ENCODE results near the gene ACOX3.
"Not testable (repeated sequence)": the region's sequence is repeated elsewhere in the genome, so short reads cannot be mapped to it uniquely, and the experiment has no call there.

The ACOX3 gene

DNA sequence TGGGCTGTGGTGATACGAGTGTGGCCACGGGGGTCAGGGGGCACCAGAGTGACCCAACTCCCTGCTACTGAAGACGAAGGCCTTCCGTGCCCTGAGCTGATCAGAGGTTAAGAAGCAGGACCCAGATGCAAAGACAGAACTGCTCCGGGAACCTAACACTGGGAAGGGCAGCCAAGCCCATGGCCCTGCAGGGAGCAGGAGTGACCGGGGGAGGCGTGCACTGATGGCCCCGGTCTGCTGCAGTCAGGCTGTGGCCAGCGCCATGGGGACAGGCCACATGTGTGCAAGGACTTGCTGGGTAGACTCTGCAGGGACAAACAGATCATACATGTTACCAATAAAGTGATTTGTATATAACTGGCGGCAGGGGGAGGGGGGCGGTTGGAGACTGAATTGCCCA is 74.6 kb downstream of the ACOX3 start:
- Histone ChIP-seq H3K27ac (no peak overlapping the region), H3K4me3 (no peak overlapping the region)

DNA sequence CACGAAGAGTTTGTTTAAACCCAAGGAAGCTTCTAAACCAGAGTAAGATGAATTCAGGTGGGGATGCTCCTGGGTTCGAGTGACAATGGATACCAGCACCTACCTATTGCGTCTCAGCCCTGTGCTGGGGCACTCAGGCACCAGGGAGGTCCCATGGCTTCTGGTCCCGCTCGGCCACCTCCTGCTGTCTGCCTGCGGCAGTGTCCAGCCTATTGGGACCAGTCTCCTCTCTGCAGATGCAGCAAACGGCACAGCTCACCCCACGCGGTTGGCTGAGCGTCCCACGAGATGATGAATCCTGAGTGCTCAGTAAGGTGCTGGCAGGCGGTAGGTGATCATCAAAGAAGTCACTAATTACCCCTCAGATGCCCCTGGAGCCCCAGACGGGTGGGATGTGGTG is 75.2 kb downstream of the ACOX3 start:
- no peak overlapping the region for H3K4me3 ChIP-seq
- no peak overlapping the region for H3K27ac ChIP-seq

DNA sequence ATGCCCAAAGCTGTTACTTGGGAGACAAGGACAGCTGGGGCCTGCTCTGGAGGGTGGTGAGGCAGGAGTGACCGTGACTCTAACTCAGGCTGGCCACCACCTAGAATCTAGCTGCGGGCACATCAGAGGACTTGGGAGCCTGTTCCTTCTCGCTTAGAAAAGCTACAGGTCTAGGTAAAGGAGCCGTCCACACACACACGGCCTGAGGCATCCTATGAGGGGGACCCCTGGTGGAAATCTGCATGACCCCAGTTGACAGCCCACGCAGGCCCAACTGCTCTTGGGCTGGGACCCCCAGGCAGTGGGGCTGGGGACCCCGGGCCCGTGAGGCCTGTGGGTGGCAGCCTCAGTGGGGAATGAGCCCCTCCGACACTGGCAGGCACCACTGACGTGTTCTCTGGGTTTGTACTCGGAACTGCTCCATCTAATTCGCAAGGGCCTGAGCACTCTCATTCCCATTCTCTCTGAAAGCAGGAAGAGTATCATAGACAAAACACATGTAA is 75.6 kb downstream of the ACOX3 start:
- Histone ChIP-seq H3K27ac (no peak overlapping the region), H3K4me3 (no peak overlapping the region)

DNA sequence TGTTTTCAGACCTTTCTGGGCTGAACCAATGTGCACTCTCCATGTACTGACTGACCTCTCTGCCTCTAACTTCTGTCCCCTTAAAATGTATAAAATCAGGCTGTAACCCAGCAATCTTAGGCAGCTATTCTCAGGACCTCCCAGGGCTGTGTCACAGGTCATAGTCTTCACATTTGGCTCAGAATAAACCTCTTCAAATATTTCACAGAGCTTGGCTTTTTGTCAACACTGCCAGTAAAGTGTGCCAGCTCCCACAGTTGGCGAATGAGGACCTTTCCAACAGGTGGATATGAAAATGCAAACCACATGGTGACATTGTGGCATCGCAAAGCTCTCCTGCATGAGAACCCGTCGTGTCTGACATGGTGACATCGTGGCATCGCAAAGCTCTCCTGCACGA is 76.4 kb downstream of the ACOX3 start:
- H3K4me3 ChIP-seq = no peak overlapping the region
- no peak overlapping the region for H3K27ac ChIP-seq

DNA sequence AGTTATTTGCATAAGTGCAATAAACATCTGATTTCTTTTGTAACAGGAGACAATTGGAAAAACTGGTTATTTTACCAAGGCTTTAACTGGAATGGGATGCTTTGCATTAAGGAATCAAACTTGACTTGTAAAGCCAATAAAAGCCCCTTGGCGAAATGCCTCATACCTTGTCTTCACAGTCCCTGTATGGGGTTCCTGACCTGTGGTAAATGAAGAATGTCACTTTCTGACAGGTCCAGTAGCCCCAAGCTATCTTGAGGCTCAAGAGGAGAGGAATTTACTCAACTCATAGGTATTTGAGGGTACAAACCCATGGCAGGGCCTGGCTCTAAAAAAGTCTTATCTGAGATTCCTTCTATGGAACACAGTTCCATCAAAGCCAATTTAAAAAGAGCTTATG is 78.0 kb downstream of the ACOX3 start:
- Histone ChIP-seq H3K4me3 (no peak overlapping the region), H3K27ac (no peak overlapping the region)

DNA sequence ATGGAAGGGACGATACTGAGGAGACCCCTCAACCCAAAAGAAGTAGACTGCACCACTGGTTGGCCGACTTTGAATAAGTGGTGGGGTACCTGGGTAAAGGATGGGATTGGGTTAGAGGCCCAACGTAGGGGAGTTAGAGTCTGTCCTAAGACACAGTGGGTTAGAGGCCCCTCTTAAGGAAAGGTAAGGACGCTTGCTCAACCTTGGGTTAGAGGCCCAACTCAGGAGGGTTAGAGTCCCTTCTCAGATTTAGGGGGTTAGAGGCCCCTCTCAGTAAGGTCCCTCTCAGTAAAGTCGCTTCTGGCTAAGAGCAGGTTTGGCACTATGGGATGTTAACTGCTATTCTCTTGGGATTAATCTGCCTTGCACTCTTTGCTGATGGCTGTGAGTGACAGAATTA is 81.3 kb downstream of the ACOX3 start:
- Histone ChIP-seq H3K27ac (no peak overlapping the region), H3K4me3 (no peak overlapping the region)

DNA sequence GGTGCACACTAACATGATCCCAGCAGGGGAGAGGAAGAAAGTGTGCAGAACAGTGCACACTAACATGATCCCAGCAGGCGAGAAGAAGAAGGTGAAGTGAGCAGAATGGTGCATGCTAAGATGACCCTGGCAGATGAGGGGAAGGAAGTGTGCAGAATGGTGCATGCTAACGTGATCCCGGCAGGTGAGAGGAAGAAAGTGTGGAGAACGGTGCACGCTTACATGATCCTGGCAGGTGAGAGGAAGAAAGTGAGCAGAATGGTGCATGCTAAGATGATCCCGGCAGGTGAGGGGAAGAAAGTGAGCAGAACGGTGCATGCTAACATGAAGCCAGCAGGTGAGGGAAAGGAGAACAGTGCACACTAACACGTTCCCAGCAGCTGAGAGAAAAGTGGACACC is 83.7 kb downstream of the ACOX3 start:
- H3K27ac ChIP-seq = no peak overlapping the region
- H3K4me3 ChIP-seq = no peak overlapping the region

DNA sequence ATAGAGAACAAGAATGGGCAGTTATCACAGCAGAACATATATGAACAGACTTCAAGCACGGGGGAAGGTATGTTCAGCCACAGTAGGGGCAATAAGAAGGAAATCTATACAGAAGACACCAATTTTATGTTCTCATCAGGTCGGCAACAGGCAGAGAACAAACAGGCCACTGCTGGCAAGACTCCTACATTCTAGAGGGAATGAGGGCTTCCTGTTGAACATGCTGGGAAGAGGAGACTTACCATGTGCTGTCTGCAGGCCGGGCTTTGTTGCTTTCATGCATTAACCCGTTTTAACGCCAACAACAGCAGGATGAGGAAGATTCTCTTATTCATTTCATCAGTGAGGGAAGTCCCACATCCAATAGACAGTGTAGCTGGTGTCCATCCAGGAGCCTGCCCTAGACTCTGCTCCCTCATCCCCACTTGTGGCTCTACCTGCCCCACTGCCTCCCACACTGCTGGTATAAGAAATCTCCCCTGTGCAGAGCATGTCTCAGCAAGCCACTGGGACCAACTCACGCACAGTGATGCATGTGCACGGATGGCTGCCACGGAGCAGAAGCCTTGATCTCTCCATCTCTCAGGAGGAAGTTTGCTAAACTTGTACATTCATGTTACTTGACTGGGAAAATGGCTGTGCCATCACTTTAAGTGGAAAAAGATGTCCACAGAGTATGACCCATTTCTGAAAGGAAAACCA is 84.5 kb downstream of the ACOX3 start:
- Histone ChIP-seq H3K4me3 (no peak overlapping the region), H3K27ac (no peak overlapping the region)

DNA sequence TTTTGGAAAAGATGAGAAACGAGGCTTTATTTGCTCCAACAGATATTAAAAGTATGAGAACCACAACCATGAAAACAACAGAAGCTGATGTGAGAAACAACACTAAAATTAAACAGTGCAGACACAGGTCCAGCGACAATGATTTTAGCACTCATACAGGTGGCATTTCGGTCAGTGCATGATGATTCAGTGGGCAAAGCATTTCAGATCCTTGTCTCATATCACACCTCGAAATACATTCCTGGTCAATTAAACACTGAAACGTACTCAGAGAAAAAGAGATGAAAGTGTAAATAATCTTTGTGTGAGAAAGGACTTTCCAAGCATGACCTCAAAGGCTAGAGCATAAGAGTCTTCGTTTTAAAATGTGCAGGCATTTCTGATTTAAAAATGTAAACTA is 85.2 kb downstream of the ACOX3 start:
- H3K27ac ChIP-seq = no peak overlapping the region
- no peak overlapping the region for H3K4me3 ChIP-seq

DNA sequence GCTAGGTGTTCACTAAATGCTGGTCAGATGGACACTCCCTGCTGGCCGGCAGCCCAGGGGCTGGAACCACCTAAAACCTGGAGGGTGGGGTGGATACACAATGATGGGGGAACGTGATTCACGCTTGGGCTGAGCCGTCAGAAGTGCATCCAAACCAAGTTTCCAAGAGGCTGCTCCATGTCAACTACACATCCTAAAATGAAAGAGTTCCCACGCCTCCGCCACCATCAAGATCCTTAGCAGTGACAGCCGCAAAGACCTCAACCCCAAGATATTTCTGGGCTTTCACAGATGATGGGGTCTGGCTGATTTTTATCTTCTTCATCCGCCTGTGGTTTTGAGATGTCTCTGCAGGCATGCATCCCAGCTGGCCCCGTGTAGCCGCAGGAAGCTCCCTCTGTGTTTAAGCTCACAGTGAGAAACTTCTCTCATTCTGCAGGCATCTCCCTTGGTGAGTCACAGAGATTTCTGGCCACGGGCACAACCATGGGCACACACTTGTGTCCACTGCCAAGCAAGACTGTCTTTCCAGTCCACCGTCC is 86.5 kb downstream of the ACOX3 start:
- Histone ChIP-seq H3K4me3 (no peak overlapping the region), H3K27ac (no peak overlapping the region)

DNA sequence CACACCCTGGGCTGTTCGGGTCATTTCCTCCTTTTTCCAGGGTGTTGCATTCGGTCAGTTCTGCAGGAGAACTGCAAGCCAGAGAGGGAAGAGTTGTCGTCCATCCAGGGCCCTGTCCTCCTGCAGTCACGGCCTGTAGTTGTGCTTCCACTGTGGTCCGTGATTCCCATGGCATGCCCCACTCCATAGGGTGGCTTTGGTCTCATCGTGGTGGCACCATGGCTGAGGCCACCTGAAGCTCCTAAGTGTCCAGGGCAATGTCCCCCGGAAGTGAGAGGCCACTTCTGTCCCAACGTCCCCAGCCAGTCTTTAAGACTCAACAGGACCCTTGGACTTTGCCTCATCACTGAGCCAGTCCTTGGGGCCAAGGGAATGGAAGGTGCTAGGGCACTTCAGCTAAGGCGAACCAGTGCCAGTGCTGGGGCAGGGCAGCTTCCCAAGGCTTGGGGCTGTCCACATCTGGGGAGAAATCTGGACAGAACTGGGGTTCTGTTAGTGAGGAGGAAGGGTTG is 87.3 kb downstream of the ACOX3 start:
- Histone ChIP-seq H3K4me3 (no peak overlapping the region), H3K27ac (no peak overlapping the region)

DNA sequence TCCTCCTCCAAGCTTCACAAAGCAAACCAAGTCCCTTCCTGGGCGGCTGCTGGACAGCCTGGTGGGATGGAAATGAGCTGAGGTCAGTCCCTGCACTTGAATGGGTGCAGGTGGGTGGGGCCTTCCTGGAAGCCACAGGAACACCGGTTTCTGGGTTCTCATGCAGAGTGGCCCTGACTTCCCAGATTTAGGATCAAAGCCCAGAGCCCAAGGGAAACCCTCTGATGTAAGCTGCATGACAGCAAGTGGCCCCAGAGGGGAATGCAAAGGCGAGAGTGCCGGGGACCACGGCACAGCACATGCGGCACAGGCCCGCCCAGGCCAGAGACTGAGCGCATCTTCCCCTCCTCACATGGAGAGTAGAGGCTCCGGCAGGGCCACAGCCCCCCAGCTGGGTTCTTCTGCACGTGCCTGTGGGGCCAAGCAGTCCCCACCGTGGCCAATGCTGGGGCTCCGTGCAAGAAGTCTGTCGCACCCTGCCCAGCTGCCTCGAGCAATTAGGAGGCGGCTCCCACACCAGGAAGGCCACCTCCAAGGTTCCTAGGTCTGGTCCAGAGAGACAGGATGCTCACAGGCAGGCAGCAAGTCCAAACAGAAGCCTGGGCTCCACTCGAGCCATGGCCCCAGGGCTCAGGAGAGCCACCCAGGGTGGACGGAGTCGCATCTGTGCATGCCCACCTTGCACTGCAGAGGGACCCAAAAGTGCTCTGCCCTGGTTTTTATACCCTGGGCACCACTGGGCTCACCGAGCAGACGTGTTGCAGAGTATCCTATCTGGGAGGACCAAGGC is 88.0 kb downstream of the ACOX3 start:
- Histone ChIP-seq H3K4me3 (no peak overlapping the region), H3K27ac (no peak overlapping the region)

DNA sequence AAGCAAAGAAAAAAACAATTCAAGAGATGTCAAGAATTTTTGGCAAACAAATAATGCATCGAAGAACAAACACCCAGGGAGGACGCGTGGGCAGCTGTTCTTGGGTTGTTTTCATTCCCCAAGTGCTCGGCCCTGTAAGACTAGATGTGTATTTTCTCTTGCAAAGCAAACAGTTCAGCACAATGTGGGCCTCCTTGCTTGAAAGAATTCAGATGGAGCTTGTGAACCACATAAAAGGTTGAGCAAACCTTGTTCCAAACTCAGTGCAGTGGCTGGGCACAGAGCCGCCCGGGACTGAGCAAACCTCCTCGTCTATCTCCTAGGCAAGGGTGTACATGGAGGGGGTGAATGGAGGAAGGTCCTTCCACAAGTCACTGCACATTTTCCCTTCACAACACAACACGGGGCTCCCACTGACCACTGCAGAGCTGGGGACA is 88.6 kb downstream of the ACOX3 start:
- Histone ChIP-seq H3K4me3 (no peak overlapping the region), H3K27ac (peak overlapping the region in 1 of 21 experiments; percentile 10)

DNA sequence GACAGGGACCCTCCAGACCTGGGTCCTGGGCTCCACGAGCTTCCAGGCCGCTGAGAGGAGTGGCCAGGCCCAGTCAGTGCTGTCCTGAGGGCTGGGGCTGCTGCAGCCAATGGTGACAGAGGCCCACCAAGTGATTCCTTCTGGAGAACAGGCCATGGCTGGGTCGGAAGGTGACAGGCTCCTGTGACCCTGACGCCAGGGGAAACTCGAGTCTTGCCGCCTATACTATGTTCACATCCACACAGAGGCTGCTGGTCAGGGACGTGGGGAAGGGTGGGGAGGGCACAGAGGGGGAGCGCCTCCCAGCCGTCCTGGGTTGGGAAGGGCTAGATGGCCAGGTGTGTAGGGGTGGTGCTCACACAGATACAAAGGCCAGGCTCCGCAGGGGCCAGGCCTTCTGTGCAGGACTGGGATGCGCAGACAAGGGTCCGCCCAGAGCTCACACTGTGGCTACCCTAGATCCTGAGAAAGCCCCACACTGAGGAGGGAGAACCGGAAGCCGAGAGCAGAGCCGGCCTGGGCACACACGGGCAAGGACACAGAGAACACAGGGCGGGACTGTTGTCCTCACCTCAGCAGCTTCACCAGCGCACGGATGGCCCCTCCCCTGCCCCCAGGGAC is 89.6 kb downstream of the ACOX3 start:
- no peak overlapping the region for H3K4me3 ChIP-seq
- peak overlapping the region in 1 of 21 experiments; percentile 10 for H3K27ac ChIP-seq

DNA sequence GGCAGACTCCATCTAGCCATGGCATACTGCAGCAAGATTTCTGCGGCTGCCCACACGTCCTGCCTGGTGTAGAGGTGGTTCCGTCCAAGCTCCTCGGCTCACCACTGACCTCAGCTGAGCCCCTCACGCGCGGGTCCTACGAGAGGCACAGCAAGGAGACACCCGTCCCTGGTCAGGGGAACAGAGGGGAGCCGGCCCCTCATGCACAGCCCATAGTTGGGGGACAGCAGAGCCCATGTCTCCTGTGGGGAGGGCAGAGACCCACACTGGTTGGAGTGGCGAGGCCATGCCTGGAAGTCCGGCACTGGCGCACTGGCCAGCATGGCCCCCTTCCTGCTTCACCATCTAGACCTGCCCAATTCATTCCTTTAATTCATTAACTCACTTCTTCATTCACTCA is 90.2 kb downstream of the ACOX3 start:
- Histone ChIP-seq H3K4me3 (no peak overlapping the region), H3K27ac (no peak overlapping the region)

DNA sequence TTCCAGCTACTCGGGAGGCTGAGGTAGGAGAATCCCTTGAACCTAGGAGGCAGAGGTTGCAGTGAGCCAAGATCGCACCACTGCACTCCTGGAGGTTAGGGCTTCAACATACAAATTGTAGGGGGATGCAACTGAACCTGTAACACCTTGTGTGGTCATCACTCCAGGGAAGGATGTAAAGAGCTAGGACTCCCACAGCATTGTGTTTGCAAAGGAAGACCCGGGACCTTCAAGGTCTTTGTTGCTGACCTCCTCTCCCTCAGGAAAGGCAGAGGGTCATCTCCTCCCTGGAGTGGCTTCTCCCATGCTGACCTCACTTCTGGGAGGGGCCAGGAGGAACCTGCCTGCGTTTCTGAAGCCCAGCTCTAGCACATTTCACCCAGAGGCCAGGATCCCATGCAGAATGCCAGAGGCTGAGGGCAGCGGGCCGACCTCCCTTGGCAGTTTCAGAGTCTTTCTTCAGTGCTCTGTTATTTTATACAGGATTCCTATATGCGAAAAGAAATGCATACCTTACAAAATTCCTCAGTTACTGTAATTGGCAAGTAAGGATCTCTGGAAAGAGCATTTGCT is 90.8 kb downstream of the ACOX3 start:
- Histone ChIP-seq H3K27ac (no peak overlapping the region), H3K4me3 (no peak overlapping the region)

DNA sequence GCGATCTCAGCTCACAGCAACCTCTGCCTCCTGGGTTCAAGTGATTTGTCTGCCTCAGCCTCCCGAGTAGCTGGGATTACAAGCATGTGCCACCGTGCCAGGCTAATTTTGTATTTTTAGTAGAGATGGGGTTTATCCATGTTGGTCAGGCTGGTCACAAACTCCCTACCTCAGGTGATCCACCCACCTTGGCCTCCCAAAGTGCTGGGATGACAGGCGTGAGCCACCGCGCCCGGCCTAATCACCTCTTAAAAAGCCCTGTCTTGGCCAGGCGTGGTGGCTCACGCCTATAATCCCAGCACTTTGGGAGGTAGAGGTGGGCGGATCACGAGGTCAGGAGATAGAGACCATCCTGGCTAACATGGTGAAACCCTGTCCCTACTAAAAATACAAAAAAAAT is 91.3 kb downstream of the ACOX3 start:
- not testable (repeated sequence) for H3K27ac ChIP-seq, H3K4me3 ChIP-seq

DNA sequence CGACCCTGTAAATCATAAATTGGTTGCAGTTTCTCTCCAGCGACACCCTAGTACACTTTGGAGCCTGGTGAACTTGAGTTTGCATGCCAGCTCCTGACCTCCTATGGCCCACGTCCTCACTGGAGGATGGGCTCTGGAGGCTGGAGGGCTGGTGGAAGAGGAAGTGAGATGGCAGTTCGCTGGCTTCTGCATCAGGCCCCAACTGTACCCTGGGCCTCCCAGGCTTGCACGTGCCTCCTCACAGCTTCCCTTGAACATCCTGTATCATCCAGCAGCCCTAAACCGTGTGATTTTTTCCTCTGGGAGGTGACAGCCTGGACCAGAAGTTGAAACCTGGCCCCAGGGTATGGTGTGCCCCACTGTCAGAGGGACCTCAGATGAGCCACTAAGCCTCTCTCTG is 92.5 kb downstream of the ACOX3 start:
- Histone ChIP-seq H3K27ac (no peak overlapping the region), H3K4me3 (no peak overlapping the region)

DNA sequence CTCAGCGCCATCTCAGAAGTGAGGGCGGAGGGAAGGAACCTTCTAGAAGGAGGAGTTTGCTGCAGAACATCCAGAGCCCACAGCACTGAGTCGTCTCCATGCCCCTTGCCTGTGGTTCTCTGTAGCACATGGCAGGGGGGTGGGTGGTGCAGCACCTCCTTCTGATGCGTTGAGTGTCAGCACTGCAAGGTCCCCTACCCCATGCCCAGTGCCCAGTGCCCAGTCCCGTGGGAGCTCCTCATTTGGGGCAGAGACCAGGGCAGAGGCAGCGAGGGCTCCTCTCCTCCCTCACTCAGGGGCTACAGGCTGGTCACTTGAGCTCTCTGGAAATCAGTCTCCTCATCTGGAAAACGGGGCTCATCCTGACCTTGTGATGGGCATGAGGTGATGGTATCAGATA is 92.9 kb downstream of the ACOX3 start:
- Histone ChIP-seq H3K27ac (no peak overlapping the region), H3K4me3 (no peak overlapping the region)
